K562 (cell line): ENCODE data around the gene CNIH1. TPM values are rescaled to one million over a fixed set of nuclear protein-coding genes. Genes with fewer than 3 reads are reported as not detected.
A peak's percentile ranks its signal among the peaks of the same experiment; 100 is the strongest.

Experiments
- ATAC-seq: fragments of 200-7000 bp; cut with Tn5 transposase; 3 replicates; pipeline ENCODE4 v1.9.1; 2020; ENCODE audit warnings: moderate library complexity
- BruUV-seq: library from RNA; stranded (reverse); fragments of 400-500 nt; replicated peaks from 2 replicates; lab custom pipeline; 2021; lab: Mats Ljungman, UMichigan
- CTCF ChIA-PET: fragments of 300-600 bp; formaldehyde crosslinking; extraction: SDS; loops from one replicate; lab custom pipeline; 2021; ENCODE audit warnings: low intra/inter-chr PET ratio; lab: Yijun Ruan, JAX
- POLR2A ChIA-PET: fragments of 300-600, 350-650 bp; sonication (Branson Sonifier 250); formaldehyde crosslinking; extraction: SDS; loops from one replicate; lab custom pipeline; 2021; ENCODE audit warnings: antibody characterized with exemption, inconsistent platforms; lab: Yijun Ruan, JAX
- DNase-seq, 4 experiments: peaks; one replicate each; pipeline versions ENCODE4 v3.0.0 to v3.0.0-alpha.2; 2011 to 2018; ENCODE audit warnings: low spot score in 3 of 4, mixed read lengths in 3 of 4; ENCODE audit errors: extremely low read depth in 1 of 4
- FAIRE-seq: peaks from 2 replicates; lab custom pipeline; 2011; peaks lifted over from hg19 to GRCh38; lab: Jason Lieb, UNC
- H2AFZ ChIP-seq: 2 replicates; pipeline ENCODE4 v1.6.0; 2011; ENCODE audit warnings: low read depth, low read length, control low read depth, inconsistent platforms
- H3K27ac ChIP-seq: fragments of 200-600 bp; 3 replicates; pipeline ENCODE4 v1.8.0; 2011; ENCODE audit warnings: low read depth, mild to moderate bottlenecking, control low read depth, inconsistent platforms, low read length, moderate library complexity, mixed read lengths; ENCODE audit errors: extremely low read depth
- H3K27me3 ChIP-seq, 2 experiments: fragments of 300-600 bp in 1 of 2; 2 replicates in 1 of 2; 3 replicates in 1 of 2; pipeline versions ENCODE4 v1.6.0 to v1.8.0; 2011; ENCODE audit warnings: inconsistent platforms in 2 of 2, low read length in 2 of 2, mild to moderate bottlenecking in 1 of 2, mixed read lengths in 1 of 2, moderate library complexity in 1 of 2; ENCODE audit not compliant: control insufficient read depth in 2 of 2, insufficient read depth in 2 of 2
- H3K36me3 ChIP-seq: fragments of 300-600 bp; 3 replicates; pipeline ENCODE4 v1.8.0; 2011; ENCODE audit warnings: mild to moderate bottlenecking, low read length, inconsistent platforms; ENCODE audit not compliant: control insufficient read depth, insufficient read depth
- H3K4me1 ChIP-seq, 2 experiments: fragments of 200-600 bp in 1 of 2; replicated peaks in 1 of 2; 2 replicates in 1 of 2; 3 replicates in 1 of 2; pipeline versions ENCODE4 v1.5.1 to v1.8.0; 2011; ENCODE audit warnings: inconsistent platforms in 2 of 2, low read length in 2 of 2, mild to moderate bottlenecking in 1 of 2, mixed read lengths in 1 of 2, moderate library complexity in 1 of 2; ENCODE audit not compliant: control insufficient read depth in 2 of 2, insufficient read depth in 2 of 2
- H3K4me2 ChIP-seq: 2 replicates; pipeline ENCODE4 v1.6.1; 2011; ENCODE audit warnings: low read length, control low read depth, inconsistent platforms, mixed read lengths; ENCODE audit not compliant: insufficient read depth
- H3K4me3 ChIP-seq: fragments of 200-600 bp; sonication (generic), shearing (Covaris generic); 2 replicates; pipeline ENCODE4 v1.5.1; 2016; ENCODE audit warnings: control low read depth, inconsistent platforms
- H3K79me2 ChIP-seq: fragments of 200-600 bp; 3 replicates; pipeline ENCODE4 v1.8.0; 2011; ENCODE audit warnings: low read length, inconsistent platforms; ENCODE audit not compliant: control insufficient read depth, insufficient read depth
- H3K9ac ChIP-seq, 2 experiments: 2 replicates each; pipeline versions ENCODE4 v1.6.0 to v1.6.1; 2011; ENCODE audit warnings: low read depth in 2 of 2, low read length in 2 of 2, control low read depth in 1 of 2, inconsistent platforms in 1 of 2, mild to moderate bottlenecking in 1 of 2, mixed read lengths in 1 of 2; ENCODE audit not compliant: insufficient read depth in 1 of 2
- H3K9me1 ChIP-seq: one replicate; pipeline ENCODE4 v1.6.0; 2011; ENCODE audit warnings: inconsistent platforms, mild to moderate bottlenecking, low read length, moderate library complexity; ENCODE audit not compliant: control insufficient read depth, insufficient read depth
- H3K9me3 ChIP-seq: replicated peaks from 2 replicates; pipeline ENCODE4 v1.5.1; 2011; ENCODE audit warnings: low read depth, low read length, inconsistent platforms; ENCODE audit not compliant: control insufficient read depth, insufficient read depth
- H4K20me1 ChIP-seq: replicated peaks from 2 replicates; pipeline ENCODE4 v1.6.1; 2011; ENCODE audit warnings: low read length, inconsistent platforms, mixed read lengths; ENCODE audit not compliant: control insufficient read depth, insufficient read depth
- ADNP ChIP-seq: fragments of 200-800 bp; sonication (Bioruptor generic); IDR thresholded peaks from 2 replicates; pipeline ENCODE4 v1.6.1; 2016; ENCODE audit warnings: missing genetic modification characterization, missing compliant biosample characterization
- BMI1 ChIP-seq: fragments of 150-350 bp; IDR thresholded peaks from 2 replicates; pipeline ENCODE4 v1.6.1; 2014; ENCODE audit warnings: low read length
- CCNT2 ChIP-seq: IDR thresholded peaks from 2 replicates; pipeline ENCODE4 v1.6.1; 2011; ENCODE audit warnings: borderline replicate concordance, low read depth, mild to moderate bottlenecking, moderate library complexity, mixed read lengths, low read length; ENCODE audit not compliant: insufficient read length; ENCODE audit errors: extremely low read depth
- SIN3B ChIP-seq: fragments of 450-650 bp; IDR thresholded peaks from 2 replicates; pipeline ENCODE4 v1.6.1; 2017; ENCODE audit warnings: low read depth, mild to moderate bottlenecking, moderate library complexity
- U2AF1 ChIP-seq: fragments of 200-400 bp; formaldehyde crosslinking; optimal IDR thresholded peaks from 2 replicates; pipeline ENCODE3; 2017; ENCODE audit warnings: mild to moderate bottlenecking, low read depth, low read length, moderate library complexity
- ZNF586 ChIP-seq: fragments of 450-650 bp; formaldehyde crosslinking; conservative IDR thresholded peaks from 2 replicates; pipeline ENCODE4 v1.4.0; 2020; ENCODE audit warnings: mild to moderate bottlenecking, moderate library complexity
- WGBS: fragments of 100-300 bp; shearing (Covaris generic); methylation state at CpG from one replicate; pipeline ENCODE4 v1.1.6; 2016; ENCODE audit warnings: low coverage, mixed read lengths; ENCODE audit not compliant: insufficient coverage; ENCODE audit errors: missing lambda C conversion rate; 5-methylcytosine and 5-hydroxymethylcytosine counted together
- in situ Hi-C: fragments of 300-500 bp; cut with MboI; formaldehyde crosslinking; loops from 4 replicates; pipeline ENCODE4 v1.15.0; 2018; ENCODE audit warnings: inconsistent platforms, mixed read lengths
- intact Hi-C: fragments of 100-400 bp; cut with micrococcal nuclease; formaldehyde crosslinking; loops from 2 replicates; pipeline ENCODE4 v1.14.2; 2022
- polyA plus RNA-seq, 8 experiments: library from polyadenylated mRNA; depleted of rRNA in 4 of 8; stranded (reverse) in 5 of 8; unstranded in 3 of 8; fragments of >200 nt; fragmentation: Nextera tagmentation in 2 of 8; fragmentation: Illumina TruSeq in 1 of 8; extraction: Ambion mirVana in 2 of 8; extraction: Trizol in 1 of 8; gene quantifications; 2 replicates each; pipeline versions ENCODE4 v1.2.1 to v1.2.3, GENCODE V29; 2011 to 2014; ENCODE audit warnings: inconsistent platforms in 1 of 8, missing spikeins in 1 of 8
- total RNA-seq, 7 experiments: library from RNA; depleted of rRNA in 6 of 7; stranded (reverse); fragments of >200 nt in 6 of 7; fragmentation: Illumina TruSeq in 2 of 7; extraction: Trizol in 2 of 7; gene quantifications; 2 replicates each; pipeline versions ENCODE4 v1.2.1 to v1.2.3, GENCODE V29; 2011 to 2021; ENCODE audit warnings: low replicate concordance in 1 of 7
- TF ChIP-seq, protein P1 (sequence below): fragments of 250-450 bp; sonication (Bioruptor Pico); IDR thresholded peaks from 2 replicates; pipeline ENCODE4 v1.5.0; 2020; ENCODE audit warnings: mild to moderate bottlenecking

The CNIH1 gene
- total and polyA plus RNA-seq, 9 of the 15 experiments (the other 6 are each of a cell fraction or from before 2014, with no cell fraction given), result 13.9 to 283 (median 77.3) TPM

- peak overlapping the region; percentile 98 for H2AFZ ChIP-seq
- peaks cover 26% of the 10 kb centered on the region for H3K79me2 ChIP-seq
- no peaks in the 10 kb centered on the region for H4K20me1 ChIP-seq
- TF ChIP-seq U2AF1 (no peak), BMI1 (no peak), SIN3B (no peak), CCNT2 (no peak), ZNF586 (CRISPR knock-in tag) (no peak), ADNP (tag) (no peak)
- TF ChIP-seq, protein P1, sequence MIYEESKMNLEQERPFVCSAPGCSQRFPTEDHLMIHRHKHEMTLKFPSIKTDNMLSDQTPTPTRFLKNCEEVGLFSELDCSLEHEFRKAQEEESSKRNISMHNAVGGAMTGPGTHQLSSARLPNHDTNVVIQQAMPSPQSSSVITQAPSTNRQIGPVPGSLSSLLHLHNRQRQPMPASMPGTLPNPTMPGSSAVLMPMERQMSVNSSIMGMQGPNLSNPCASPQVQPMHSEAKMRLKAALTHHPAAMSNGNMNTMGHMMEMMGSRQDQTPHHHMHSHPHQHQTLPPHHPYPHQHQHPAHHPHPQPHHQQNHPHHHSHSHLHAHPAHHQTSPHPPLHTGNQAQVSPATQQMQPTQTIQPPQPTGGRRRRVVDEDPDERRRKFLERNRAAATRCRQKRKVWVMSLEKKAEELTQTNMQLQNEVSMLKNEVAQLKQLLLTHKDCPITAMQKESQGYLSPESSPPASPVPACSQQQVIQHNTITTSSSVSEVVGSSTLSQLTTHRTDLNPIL (CRISPR knock-in tag), result no peak
- peak overlapping the region; percentile 23; the same call in 1 of the 3 replicates for H3K27ac ChIP-seq
- ChIA-PET POLR2A (no interaction called here), CTCF (no interaction called here)
- BruUV-seq, result no TSS peak
- no peaks in the 10 kb centered on the region for H3K27me3 ChIP-seq
- no peak overlapping the region for H3K4me3 ChIP-seq
- peaks cover 9 to 23% of the 10 kb centered on the region in 2 experiments for H3K4me1 ChIP-seq
- no peaks in the 10 kb centered on the region for H3K9me1 ChIP-seq
- H3K9ac ChIP-seq, result no peak overlapping the region
- 3% methylated on average over 3 of the region's 3 CpGs for WGBS
- intact Hi-C loops, result loop anchor here (10.0 kb wide), 1 partner anchor 126 kb away; no protein-coding TSS in a partner anchor
- FAIRE-seq, result no peak
- in situ Hi-C loops, result no loop called here
- no peak for ATAC-seq
- H3K4me2 ChIP-seq, result peak overlapping the region; percentile 33; the same call in 1 of the 2 replicates
- no peaks in the 10 kb centered on the region for H3K36me3 ChIP-seq
- no peaks in the 10 kb centered on the region for H3K9me3 ChIP-seq
- peak in 1 of 4 experiments; percentile 7 for DNase-seq
Observed at GRCh38 chr14:54490445-54491175, 49.4 kb upstream of the CNIH1 start.
